Measurements from ENCODE around the gene MAP7. TPM values are rescaled to one million over a fixed set of nuclear protein-coding genes. Genes with fewer than 3 reads are reported as not detected.

Gene MAP7
- total RNA-seq, 2 experiments from 2014 or later: 2.1 to 2.3 TPM

GRCh38 chr6:136334465-136334846 is 215.8 kb downstream of the MAP7 start:
- no peaks in the 10 kb centered on the region for H3K36me3 Mint-ChIP-seq (ENCODE audit: low read depth)
- DNase-seq: no peak
- no peak overlapping the region for H3K27ac Mint-ChIP-seq
- no peaks in the 10 kb centered on the region for H3K4me1 Mint-ChIP-seq
- ChIA-PET POLR2A (no interaction called here), CTCF (no interaction called here)
- H3K9me3 Mint-ChIP-seq: no peaks in the 10 kb centered on the region
- no peak overlapping the region for H3K4me3 Mint-ChIP-seq
- no peaks in the 10 kb centered on the region for H3K27me3 Mint-ChIP-seq

- ChIA-PET CTCF (interaction anchor here (0.6 kb wide), 1 partner anchor 259 kb away, joined by 3 read pairs; no protein-coding TSS in a partner anchor), POLR2A (no interaction called here)
- no peaks in the 10 kb centered on the region for H3K27me3 Mint-ChIP-seq
- H3K9me3 Mint-ChIP-seq: no peaks in the 10 kb centered on the region
- no peak overlapping the region for H3K4me3 Mint-ChIP-seq
- H3K4me1 Mint-ChIP-seq: no peaks in the 10 kb centered on the region
- DNase-seq: no peak
- no peak overlapping the region for H3K27ac Mint-ChIP-seq
- H3K36me3 Mint-ChIP-seq (ENCODE audit: low read depth): no peaks in the 10 kb centered on the region
Observed at GRCh38 chr6:136333824-136334464, 216.3 kb downstream of the MAP7 start.

GRCh38 chr6:136331461-136331860 is 218.8 kb downstream of the MAP7 start:
- Mint-ChIP-seq H3K4me3 (no peak overlapping the region), H3K27me3 (no peaks in the 10 kb centered on the region), H3K9me3 (no peaks in the 10 kb centered on the region), H3K4me1 (no peaks in the 10 kb centered on the region), H3K36me3 (ENCODE audit: low read depth) (no peaks in the 10 kb centered on the region), H3K27ac (no peak overlapping the region)
- DNase-seq: no peak
- ChIA-PET POLR2A (no interaction called here), CTCF (interaction anchor here (2.6 kb wide), 1 partner anchor 14 kb away, joined by 7 read pairs; no protein-coding TSS in a partner anchor)

- Mint-ChIP-seq H3K9me3 (no peaks in the 10 kb centered on the region), H3K4me1 (no peaks in the 10 kb centered on the region), H3K27me3 (no peaks in the 10 kb centered on the region), H3K36me3 (ENCODE audit: low read depth) (no peaks in the 10 kb centered on the region), H3K27ac (no peak overlapping the region), H3K4me3 (no peak overlapping the region)
- no peak for DNase-seq
- CTCF ChIA-PET: interaction anchor here (0.8 to 2.6 kb wide), 2 partner anchors 13 to 33 kb away, joined by 3 to 7 read pairs; no protein-coding TSS in a partner anchor
- POLR2A ChIA-PET: no interaction called here
Observed at GRCh38 chr6:136330634-136331033, 219.6 kb downstream of the MAP7 start.

GRCh38 chr6:136326038-136326553 is 224.1 kb downstream of the MAP7 start:
- no peak for DNase-seq
- Mint-ChIP-seq H3K27ac (no peak overlapping the region), H3K27me3 (peaks cover 3% of the 10 kb centered on the region), H3K36me3 (ENCODE audit: low read depth) (no peaks in the 10 kb centered on the region), H3K4me3 (no peak overlapping the region), H3K4me1 (no peaks in the 10 kb centered on the region), H3K9me3 (no peaks in the 10 kb centered on the region)
- POLR2A ChIA-PET: interaction anchor here (0.6 kb wide), 1 partner anchor 16 kb away, joined by 3 read pairs; no protein-coding TSS in a partner anchor
- CTCF ChIA-PET: interaction anchor here (1.5 kb wide), 1 partner anchor 16 kb away, joined by 3 read pairs; no protein-coding TSS in a partner anchor

- no peaks in the 10 kb centered on the region for H3K4me1 Mint-ChIP-seq
- H3K9me3 Mint-ChIP-seq: no peaks in the 10 kb centered on the region
- POLR2A ChIA-PET: no interaction called here
- DNase-seq: no peak
- H3K27me3 Mint-ChIP-seq: peaks cover 3% of the 10 kb centered on the region
- H3K4me3 Mint-ChIP-seq: no peak overlapping the region
- CTCF ChIA-PET: interaction anchor here (0.5 to 1.3 kb wide), 2 partner anchors 9 to 874 kb away, joined by 3 to 5 read pairs; no protein-coding TSS in a partner anchor
- H3K36me3 Mint-ChIP-seq (ENCODE audit: low read depth): no peaks in the 10 kb centered on the region
- H3K27ac Mint-ChIP-seq: no peak overlapping the region
Observed at GRCh38 chr6:136324686-136325380, 225.4 kb downstream of the MAP7 start.

- Mint-ChIP-seq H3K4me1 (no peaks in the 10 kb centered on the region), H3K27me3 (peaks cover 3% of the 10 kb centered on the region), H3K36me3 (ENCODE audit: low read depth) (no peaks in the 10 kb centered on the region), H3K4me3 (no peak overlapping the region), H3K27ac (no peak overlapping the region), H3K9me3 (no peaks in the 10 kb centered on the region)
- DNase-seq: no peak
- CTCF ChIA-PET: interaction anchor here (0.6 kb wide), 1 partner anchor 322 kb away, joined by 3 read pairs; no protein-coding TSS in a partner anchor
- POLR2A ChIA-PET: no interaction called here
Observed at GRCh38 chr6:136323431-136324112, 226.7 kb downstream of the MAP7 start.

- ChIA-PET POLR2A (no interaction called here), CTCF (interaction anchor here (0.7 kb wide), 1 partner anchor 433 kb away, joined by 3 read pairs; no protein-coding TSS in a partner anchor)
- Mint-ChIP-seq H3K27me3 (peaks cover 3% of the 10 kb centered on the region), H3K9me3 (no peaks in the 10 kb centered on the region), H3K36me3 (ENCODE audit: low read depth) (no peaks in the 10 kb centered on the region), H3K4me3 (no peak overlapping the region), H3K27ac (peak overlapping the region; percentile 11), H3K4me1 (peaks cover 3% of the 10 kb centered on the region)
- DNase-seq: no peak
Observed at GRCh38 chr6:136319732-136320131, 230.5 kb downstream of the MAP7 start.

GRCh38 chr6:136318676-136319075 is 231.5 kb downstream of the MAP7 start:
- Mint-ChIP-seq H3K9me3 (no peaks in the 10 kb centered on the region), H3K27ac (no peak overlapping the region), H3K36me3 (ENCODE audit: low read depth) (no peaks in the 10 kb centered on the region), H3K4me1 (peaks cover 3% of the 10 kb centered on the region), H3K4me3 (no peak overlapping the region), H3K27me3 (peaks cover under 1% of the 10 kb centered on the region)
- no peak for DNase-seq
- CTCF ChIA-PET: interaction anchor here (1.1 kb wide), 1 partner anchor 474 kb away, joined by 3 read pairs; the partner anchor contains the start of gene MAP3K5
- POLR2A ChIA-PET: no interaction called here

GRCh38 chr6:136317971-136318370 is 232.3 kb downstream of the MAP7 start:
- CTCF ChIA-PET: interaction anchor here (0.7 to 1.5 kb wide), 7 partner anchors 13 to 835 kb away, joined by 3 to 7 read pairs (median 3); partner anchors contain the start of genes BCLAF1 and MAP3K5
- Mint-ChIP-seq H3K4me1 (peaks cover 3% of the 10 kb centered on the region), H3K9me3 (no peaks in the 10 kb centered on the region), H3K27ac (no peak overlapping the region), H3K27me3 (peaks cover 2% of the 10 kb centered on the region), H3K4me3 (no peak overlapping the region), H3K36me3 (ENCODE audit: low read depth) (no peaks in the 10 kb centered on the region)
- DNase-seq: no peak
- POLR2A ChIA-PET: interaction anchor here (0.7 kb wide), 1 partner anchor 589 kb away, joined by 3 read pairs; no protein-coding TSS in a partner anchor

- CTCF ChIA-PET: interaction anchor here (0.7 to 1.5 kb wide), 7 partner anchors 13 to 853 kb away, joined by 3 to 7 read pairs (median 3); partner anchors contain the start of gene BCLAF1
- peak; percentile 73 for DNase-seq
- Mint-ChIP-seq H3K4me3 (no peak overlapping the region), H3K27me3 (peaks cover 2% of the 10 kb centered on the region), H3K9me3 (no peaks in the 10 kb centered on the region), H3K27ac (no peak overlapping the region), H3K36me3 (ENCODE audit: low read depth) (no peaks in the 10 kb centered on the region), H3K4me1 (peaks cover 3% of the 10 kb centered on the region)
- POLR2A ChIA-PET: interaction anchor here (0.6 to 0.7 kb wide), 2 partner anchors 153 to 588 kb away, joined by 3 to 5 read pairs; no protein-coding TSS in a partner anchor
Observed at GRCh38 chr6:136317021-136317694, 233.1 kb downstream of the MAP7 start.

GRCh38 chr6:136315594-136315993 is 234.6 kb downstream of the MAP7 start:
- Mint-ChIP-seq H3K4me1 (peaks cover 3% of the 10 kb centered on the region), H3K27me3 (peaks cover 2% of the 10 kb centered on the region), H3K4me3 (no peak overlapping the region), H3K36me3 (ENCODE audit: low read depth) (no peaks in the 10 kb centered on the region), H3K9me3 (no peaks in the 10 kb centered on the region), H3K27ac (no peak overlapping the region)
- no peak for DNase-seq
- CTCF ChIA-PET: interaction anchor here (0.6 to 0.7 kb wide), 2 partner anchors 10 to 20 kb away, joined by 3 to 4 read pairs; no protein-coding TSS in a partner anchor
- POLR2A ChIA-PET: interaction anchor here (0.7 kb wide), 1 partner anchor 27 kb away, joined by 13 read pairs; no protein-coding TSS in a partner anchor

Data from activated CD4-positive, alpha-beta T cell treated with anti-CD3 and anti-CD28 coated beads, Interleukin-2, amount 10 ng/mL, durations not matched to agents 7 days and 5 days (primary cell).